Neuron (in vitro differentiated cells): Measurements from ENCODE around the gene RTN4R.

Experiments
- H2AFZ ChIP-seq: one replicate; pipeline ENCODE4 v1.6.1; 2013; ENCODE audit warnings: low read depth, mild to moderate bottlenecking, inconsistent platforms, low read length, moderate library complexity
- H3K27me3 ChIP-seq: one replicate; pipeline ENCODE4 v1.6.1; 2013; ENCODE audit warnings: low read length; ENCODE audit not compliant: insufficient read depth
- H3K36me3 ChIP-seq: one replicate; pipeline ENCODE4 v1.6.1; 2013; ENCODE audit warnings: low read length; ENCODE audit not compliant: insufficient read depth
- H3K4me1 ChIP-seq: one replicate; pipeline ENCODE4 v1.6.1; 2013; ENCODE audit warnings: low read length; ENCODE audit not compliant: insufficient read depth
- H3K4me3 ChIP-seq: 2 replicates; pipeline ENCODE4 v1.5.1; 2013; ENCODE audit warnings: mild to moderate bottlenecking, low read length, moderate library complexity
- H3K9me3 ChIP-seq: one replicate; pipeline ENCODE4 v1.6.1; 2013; ENCODE audit warnings: low read length

The RTN4R gene

GRCh38 chr22:20192293-20192971 is 75.7 kb downstream of the RTN4R start:
- peaks cover 29% of the 10 kb centered on the region for H3K27me3 ChIP-seq
- no peaks in the 10 kb centered on the region for H3K9me3 ChIP-seq

GRCh38 chr22:20191803-20192202 is 76.3 kb downstream of the RTN4R start:
- H3K27me3 ChIP-seq: peaks cover 28% of the 10 kb centered on the region

More at GRCh38 chr22:20192293-20192971, 75.7 kb downstream of the RTN4R start:
- H2AFZ ChIP-seq: no peak overlapping the region
- H3K4me3 ChIP-seq: no peak overlapping the region
- peaks cover 4% of the 10 kb centered on the region for H3K4me1 ChIP-seq
- no peaks in the 10 kb centered on the region for H3K36me3 ChIP-seq

More at GRCh38 chr22:20191803-20192202, 76.3 kb downstream of the RTN4R start:
- no peaks in the 10 kb centered on the region for H3K36me3 ChIP-seq
- H3K4me3 ChIP-seq: no peak overlapping the region
- peaks cover 4% of the 10 kb centered on the region for H3K4me1 ChIP-seq
- no peaks in the 10 kb centered on the region for H3K9me3 ChIP-seq
- no peak overlapping the region for H2AFZ ChIP-seq
